A673 (cell line): ENCODE measurements around the gene MAMDC2. TPM values are rescaled to one million over a fixed set of nuclear protein-coding genes. Genes with fewer than 3 reads are reported as not detected.

ENCODE experiments used
- BruUV-seq: library from RNA; stranded (reverse); fragments of 400-500 nt; replicated peaks from 2 replicates; lab custom pipeline; 2021; lab: Mats Ljungman, UMichigan
- CTCF ChIA-PET: fragments of 300-600 bp; sonication (Branson Sonifier 250); formaldehyde crosslinking; loops from one replicate; lab custom pipeline; 2022; ENCODE audit warnings: antibody characterized with exemption; lab: Charles Lee
- POLR2A ChIA-PET: fragments of 300-600 bp; sonication (Branson Sonifier 250); formaldehyde crosslinking; loops from one replicate; lab custom pipeline; 2022; ENCODE audit warnings: antibody characterized with exemption; ENCODE audit not compliant: low non-redundant PET; lab: Charles Lee
- DNase-seq: peaks from one replicate; pipeline ENCODE4 v3.0.0-alpha.2; 2015; ENCODE audit warnings: low spot score
- H3K27ac ChIP-seq: fragments of 200-600 bp; sonication (generic); 2 replicates; pipeline ENCODE4 v1.5.1; 2016; ENCODE audit warnings: mixed run types, low read depth, mild to moderate bottlenecking, mixed read lengths, antibody characterized with exemption, low read length; ENCODE audit not compliant: poor library complexity, severe bottlenecking
- H3K27me3 ChIP-seq: fragments of 200-600 bp; sonication (generic); replicated peaks from 2 replicates; pipeline ENCODE4 v1.6.1; 2017; ENCODE audit warnings: mixed run types, low read depth, mild to moderate bottlenecking, mixed read lengths, antibody characterized with exemption, low read length; ENCODE audit not compliant: insufficient read depth, poor library complexity
- H3K36me3 ChIP-seq: fragments of 200-600 bp; sonication (generic); 2 replicates; pipeline ENCODE4 v1.6.1; 2016; ENCODE audit warnings: mixed run types, mild to moderate bottlenecking, mixed read lengths, antibody characterized with exemption, low read length; ENCODE audit not compliant: insufficient read depth, poor library complexity, severe bottlenecking
- H3K4me1 ChIP-seq: fragments of 200-600 bp; sonication (generic); 2 replicates; pipeline ENCODE4 v1.6.1; 2017; ENCODE audit warnings: mixed run types, mild to moderate bottlenecking, mixed read lengths, antibody characterized with exemption, low read length; ENCODE audit not compliant: insufficient read depth, poor library complexity, severe bottlenecking
- H3K4me3 ChIP-seq: fragments of 200-600 bp; sonication (generic); 2 replicates; pipeline ENCODE4 v1.5.1; 2016; ENCODE audit warnings: low read depth, mixed run types, mild to moderate bottlenecking, mixed read lengths, low read length; ENCODE audit not compliant: poor library complexity, severe bottlenecking
- H3K9me3 ChIP-seq: fragments of 200-600 bp; sonication (generic); 2 replicates; pipeline ENCODE4 v1.6.1; 2016; ENCODE audit warnings: mixed run types, low read depth, mild to moderate bottlenecking, mixed read lengths, antibody characterized with exemption, low read length; ENCODE audit not compliant: poor library complexity, severe bottlenecking
- CTCF ChIP-seq: fragments of 300-800, 200-600 bp; sonication (generic); conservative IDR thresholded peaks from 2 replicates; pipeline ENCODE4 v1.5.1; 2017; ENCODE audit warnings: low read depth, mild to moderate bottlenecking, antibody characterized with exemption, low read length, moderate library complexity, mixed read lengths
- EZH2 ChIP-seq: fragments of 200-600 bp; sonication (generic); IDR thresholded peaks from 2 replicates; pipeline ENCODE4 v1.6.1; 2017; ENCODE audit warnings: borderline replicate concordance, low read depth, mild to moderate bottlenecking, mixed read lengths, antibody characterized with exemption, low read length; ENCODE audit not compliant: poor library complexity, severe bottlenecking
- intact Hi-C: fragments of 100-400 bp; cut with micrococcal nuclease; formaldehyde crosslinking; loops from one replicate; pipeline ENCODE4 v1.10.0; 2022; ENCODE audit not compliant: unreplicated experiment
- total RNA-seq: library from RNA; stranded (reverse); gene quantifications from 2 replicates; pipeline ENCODE4 v1.2.3, GENCODE V29; 2021

The MAMDC2 gene
- total RNA-seq, 1 experiment from 2014 or later: not detected

DNA sequence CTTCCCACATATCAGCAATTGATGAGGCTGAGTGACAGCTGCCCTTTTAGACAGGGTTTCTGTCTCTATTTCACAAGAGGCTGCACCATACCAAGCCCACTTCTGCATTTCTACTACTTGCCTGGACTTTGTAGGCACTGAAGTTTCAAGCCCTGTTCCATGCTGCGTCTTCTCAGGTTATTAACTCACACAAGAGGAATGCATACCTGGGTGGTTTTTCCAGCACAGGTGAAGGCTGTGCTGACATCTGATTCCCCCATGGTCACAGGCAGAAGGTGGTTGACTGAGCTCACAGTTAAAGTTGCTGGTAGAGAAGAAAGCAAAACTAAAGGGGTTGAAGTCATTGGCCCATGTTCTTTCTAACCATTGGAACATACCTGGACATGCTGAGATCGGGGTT lies 86.6 kb downstream of the MAMDC2 start:
- intact Hi-C loops: no loop called here
- Histone ChIP-seq H3K9me3 (no peaks in the 10 kb centered on the region), H3K27me3 (no peaks in the 10 kb centered on the region), H3K4me3 (no peak overlapping the region), H3K27ac (no peak overlapping the region), H3K36me3 (no peaks in the 10 kb centered on the region), H3K4me1 (no peaks in the 10 kb centered on the region)
- ChIA-PET CTCF (no interaction called here), POLR2A (no interaction called here)
- no peak for DNase-seq
- BruUV-seq: no TSS peak
- no peak for TF ChIP-seq EZH2
- no peak for TF ChIP-seq CTCF

GRCh38 chr9:70131296-70131695 lies 87.6 kb downstream of the MAMDC2 start:
- ChIA-PET CTCF (no interaction called here), POLR2A (no interaction called here)
- TF ChIP-seq CTCF (no peak), EZH2 (no peak)
- no peak for DNase-seq
- Histone ChIP-seq H3K27ac (no peak overlapping the region), H3K36me3 (no peaks in the 10 kb centered on the region), H3K9me3 (no peaks in the 10 kb centered on the region), H3K4me1 (no peaks in the 10 kb centered on the region), H3K4me3 (no peak overlapping the region), H3K27me3 (no peaks in the 10 kb centered on the region)
- intact Hi-C loops: no loop called here
- BruUV-seq: no TSS peak

DNA sequence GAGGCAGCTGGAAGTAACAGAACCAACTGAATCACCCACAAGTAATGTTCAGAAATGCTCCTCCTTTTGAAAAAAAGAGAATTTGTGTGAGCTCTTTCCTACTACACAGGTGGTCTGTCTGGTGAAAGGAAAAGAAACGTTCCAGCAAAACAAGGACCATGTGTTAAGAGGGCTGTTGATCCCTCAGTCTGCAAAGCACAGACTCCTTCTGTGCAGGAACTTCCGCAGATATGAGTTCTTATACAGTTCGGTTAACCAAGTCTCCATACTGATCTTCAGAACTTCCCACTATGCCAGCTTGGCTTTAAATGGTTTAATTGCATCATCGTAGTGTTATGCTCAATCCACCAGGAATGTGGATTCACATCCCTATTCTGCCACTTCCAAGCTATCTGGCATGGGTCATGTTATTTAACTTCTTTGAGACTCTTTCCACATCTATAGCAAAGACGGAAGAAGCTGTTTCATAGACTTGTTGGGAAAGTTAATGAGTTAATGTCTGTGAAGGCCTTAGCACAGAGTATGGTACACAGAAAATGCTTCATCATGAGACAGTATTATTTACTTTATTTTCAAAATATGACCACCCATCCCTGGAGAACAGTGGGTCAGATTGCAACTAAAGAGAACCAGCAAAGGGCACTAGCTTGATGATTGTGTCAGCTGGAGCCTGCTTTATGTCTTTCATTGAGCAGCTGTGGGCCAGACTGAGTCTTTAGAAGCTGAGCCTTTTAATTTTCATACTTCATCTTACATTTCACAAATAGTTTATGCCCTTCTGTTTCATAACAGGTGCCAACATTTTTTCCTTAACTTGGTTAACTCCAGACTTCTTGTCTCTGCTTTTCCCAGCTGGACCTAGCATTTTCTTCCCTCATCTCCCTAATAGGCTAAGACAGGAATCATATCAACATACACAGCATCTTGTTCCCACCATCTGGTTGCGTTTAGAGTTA lies 89.9 kb downstream of the MAMDC2 start:
- H3K27ac ChIP-seq: no peak overlapping the region
- intact Hi-C loops: no loop called here
- CTCF ChIA-PET: no interaction called here

More for the DNA sequence above, 89.9 kb downstream of the MAMDC2 start:
- POLR2A ChIA-PET: no interaction called here
- no peaks in the 10 kb centered on the region for H3K27me3 ChIP-seq
- no peaks in the 10 kb centered on the region for H3K4me1 ChIP-seq
- no peak overlapping the region for H3K4me3 ChIP-seq
- TF ChIP-seq EZH2: no peak
- no peak for TF ChIP-seq CTCF
- no peaks in the 10 kb centered on the region for H3K36me3 ChIP-seq
- no TSS peak for BruUV-seq
- DNase-seq: no peak
- no peaks in the 10 kb centered on the region for H3K9me3 ChIP-seq
